Ammon's horn (tissue), 1 donor: ENCODE data around the gene PBX1.
"Not testable (repeated sequence)": the region's sequence is repeated elsewhere in the genome, so short reads cannot be mapped to it uniquely, and the experiment has no call there.

ENCODE experiments used
- DNase-seq: peaks from one replicate; pipeline ENCODE4 v3.0.0-alpha.2; 2016; ENCODE audit warnings: low spot score

Gene PBX1

GRCh38 chr1:164558461-164559341 lies at the start of gene PBX1:
Gene PBX1 (plus strand): TSS chr1:164559184.
- peak; percentile 100 for DNase-seq

- DNase-seq, result no peak
These were observed 48.5 kb upstream of the PBX1 start for GRCh38 chr1:164510435-164510834.

DNA sequence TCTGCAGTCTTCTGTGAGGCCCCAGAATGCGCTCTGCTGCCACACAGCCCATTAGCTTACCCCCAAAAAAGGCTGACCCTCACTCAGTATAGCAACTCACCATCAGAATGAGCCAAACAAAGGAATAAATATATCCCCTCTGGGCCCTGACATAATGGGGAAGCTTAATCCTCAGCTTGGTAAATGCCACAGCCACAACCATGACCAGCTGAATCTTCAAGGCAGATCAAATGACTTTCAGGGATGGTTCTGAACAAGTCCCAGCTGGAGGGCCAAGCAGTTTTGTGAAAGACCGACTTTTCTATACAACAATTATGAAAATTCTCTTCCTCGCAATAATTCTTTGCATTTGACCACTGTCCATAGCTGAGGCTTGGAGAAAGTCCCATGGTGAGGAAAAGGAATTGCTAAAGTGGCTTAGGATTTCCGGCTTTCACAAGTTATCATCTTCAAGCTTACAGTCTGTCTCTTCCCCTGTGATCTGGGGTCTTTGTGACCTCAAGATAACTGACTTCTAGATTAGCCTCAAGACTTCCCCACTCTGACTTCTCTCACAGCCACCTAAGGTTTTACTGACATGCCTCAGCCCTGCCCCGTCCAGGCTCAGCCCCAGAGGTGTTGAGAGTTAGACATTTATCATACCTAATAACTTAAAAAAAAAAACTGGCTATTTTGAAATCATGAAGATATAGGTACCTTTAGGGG lies 47.8 kb upstream of the PBX1 start:
- no peak for DNase-seq

DNA sequence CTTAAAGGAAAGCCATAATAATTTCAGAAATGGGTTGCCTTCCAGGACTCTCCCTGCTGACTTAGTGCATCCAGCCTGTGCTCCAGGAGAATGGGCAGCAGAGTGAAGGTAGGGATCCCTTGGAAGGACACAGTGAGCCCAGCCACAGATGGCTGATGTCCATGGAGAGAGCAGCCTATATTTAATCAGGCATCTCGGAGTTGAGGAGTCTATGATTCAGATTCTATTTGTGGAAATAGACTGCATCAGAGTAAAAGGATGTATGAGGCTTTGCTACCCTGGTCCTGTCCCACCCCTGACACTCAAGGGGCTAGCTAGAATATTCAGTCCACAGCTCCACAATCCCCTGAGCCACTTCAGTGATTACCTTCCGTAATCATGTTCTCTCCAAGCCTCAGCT lies 43.8 kb upstream of the PBX1 start:
- DNase-seq, result no peak

- DNase-seq, result no peak
These were observed 43.2 kb upstream of the PBX1 start for GRCh38 chr1:164515711-164516331.

GRCh38 chr1:164516591-164516990 lies 42.4 kb upstream of the PBX1 start:
- DNase-seq, result no peak

GRCh38 chr1:164518692-164519332 lies 40.2 kb upstream of the PBX1 start:
- DNase-seq, result peak; percentile 67

- no peak for DNase-seq
These were observed 39.6 kb upstream of the PBX1 start for GRCh38 chr1:164519426-164519825.

GRCh38 chr1:164524810-164525209 lies 34.2 kb upstream of the PBX1 start:
- DNase-seq, result no peak

GRCh38 chr1:164534863-164535610 lies 23.9 kb upstream of the PBX1 start:
- DNase-seq, result no peak

DNA sequence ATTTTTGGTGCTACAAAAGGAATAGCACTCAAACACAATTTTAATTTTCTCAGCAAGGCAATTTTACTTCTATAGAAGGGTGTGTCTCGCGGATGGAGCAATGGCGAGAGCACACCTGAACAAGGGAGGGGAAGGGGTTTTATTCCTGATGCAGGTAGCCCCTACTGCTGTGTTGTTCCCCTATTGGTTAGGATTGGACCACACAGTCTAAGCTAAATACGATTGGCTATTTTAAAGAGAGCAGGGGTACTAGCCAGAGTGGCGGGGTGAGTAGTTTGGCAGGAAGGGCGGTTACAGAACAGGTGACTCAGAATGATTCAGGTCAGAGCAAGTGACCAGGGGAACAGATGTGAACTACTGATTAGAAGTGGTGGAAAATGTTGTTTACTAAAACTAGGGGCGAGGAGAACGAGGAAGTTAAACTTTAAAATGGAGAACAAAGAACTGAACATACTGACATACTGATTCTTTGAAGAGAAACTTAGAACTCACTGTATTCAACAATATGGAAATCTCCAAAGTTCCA lies 6.5 kb upstream of the PBX1 start:
- DNase-seq, result not testable (repeated sequence)

DNA sequence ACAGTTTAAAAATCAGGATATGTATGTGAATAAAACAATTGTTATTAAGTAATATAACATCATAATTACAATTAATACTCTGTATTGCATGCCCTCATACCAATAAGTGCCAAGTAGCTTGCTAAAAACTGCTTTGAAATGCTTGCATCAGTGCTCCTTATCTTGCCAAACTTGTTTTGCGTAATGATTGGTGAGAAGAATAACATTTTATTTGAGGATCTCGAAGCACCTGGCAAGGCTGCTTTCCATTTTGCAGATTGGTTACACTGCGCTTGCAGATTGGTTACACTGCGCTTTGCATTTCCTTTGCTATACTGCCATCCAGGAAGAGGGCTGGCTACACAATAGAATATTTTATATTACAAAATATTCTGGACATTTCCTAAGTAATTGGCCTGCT lies 1.7 kb upstream of the PBX1 start:
- DNase-seq, result no peak

- DNase-seq, result peak; percentile 69
These were observed 513 bp downstream of the PBX1 start for GRCh38 chr1:164559342-164560051.

DNA sequence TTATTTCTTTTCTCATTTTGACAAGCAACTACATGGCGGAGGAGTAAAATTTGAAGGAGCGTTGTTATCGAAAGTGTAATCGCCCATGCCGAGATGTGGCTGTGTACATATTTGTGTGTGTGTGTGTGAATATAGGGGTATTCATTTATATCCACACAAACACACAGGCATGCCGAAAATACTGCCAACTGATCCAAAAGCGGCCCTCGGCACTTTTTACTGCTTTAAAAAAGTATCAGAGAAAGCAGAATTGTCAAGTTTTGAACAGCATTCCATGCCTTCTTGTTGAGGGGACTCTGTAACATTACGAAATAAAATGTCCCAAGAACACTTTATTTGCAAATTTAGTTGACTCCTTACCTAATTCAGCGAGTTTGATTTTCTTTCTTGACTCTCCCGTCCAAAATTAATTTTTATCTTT lies 1.1 kb downstream of the PBX1 start:
- peak; percentile 10 for DNase-seq

GRCh38 chr1:164560556-164560955 lies 1.6 kb downstream of the PBX1 start:
- no peak for DNase-seq

- DNase-seq, result no peak
These were observed 2.0 kb downstream of the PBX1 start for GRCh38 chr1:164561007-164561406.

DNA sequence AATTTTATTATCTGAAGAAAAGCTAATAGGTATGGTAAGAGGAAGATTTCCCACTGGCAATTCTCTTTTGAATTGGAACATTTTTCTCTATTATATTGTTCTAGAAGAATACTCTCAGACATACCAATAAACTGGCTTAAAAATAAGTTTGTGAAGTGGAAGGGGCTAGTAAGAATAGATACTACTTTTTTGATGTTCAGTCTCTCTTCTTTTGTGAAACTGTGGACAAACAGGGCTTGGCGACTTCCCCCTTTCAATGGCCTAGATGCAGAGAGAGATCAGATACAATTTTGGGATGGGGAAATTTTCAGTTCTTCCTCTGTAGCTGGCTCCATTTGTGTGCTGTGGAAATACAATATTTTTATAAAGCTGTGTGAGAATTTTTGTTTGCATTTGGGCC lies 2.5 kb downstream of the PBX1 start:
- DNase-seq, result peak; percentile 33

- no peak for DNase-seq
These were observed 3.1 kb downstream of the PBX1 start for GRCh38 chr1:164562061-164562460.

DNA sequence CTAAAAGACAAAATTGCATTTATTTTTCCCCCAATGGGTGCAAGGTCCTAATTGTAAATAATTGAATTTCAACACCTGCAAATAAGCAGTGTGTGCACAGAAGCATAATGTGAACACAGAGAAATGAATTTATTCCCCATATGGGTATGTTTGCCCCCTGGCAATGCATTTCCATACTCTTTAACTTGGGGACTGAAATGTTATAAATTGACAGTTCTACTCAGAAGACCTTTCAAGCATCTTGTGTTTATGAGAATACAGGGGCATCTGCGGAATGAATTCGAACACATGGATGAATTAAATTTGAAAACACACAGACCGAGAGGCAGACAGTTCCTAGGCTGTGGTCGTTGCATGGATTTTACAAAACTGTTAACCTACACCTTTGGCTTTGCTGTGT lies 3.5 kb downstream of the PBX1 start:
- no peak for DNase-seq

GRCh38 chr1:164562947-164563520 lies 4.0 kb downstream of the PBX1 start:
- DNase-seq, result no peak
